Brain pericyte (primary cell): ENCODE data around the gene TEX2.
"Not testable (repeated sequence)": the region's sequence is repeated elsewhere in the genome, so short reads cannot be mapped to it uniquely, and the experiment has no call there.

Source experiments
- DNase-seq: peaks from one replicate; pipeline ENCODE4 v3.0.0-alpha.2; 2012; ENCODE audit warnings: low read depth, low spot score

TEX2 gene

DNA sequence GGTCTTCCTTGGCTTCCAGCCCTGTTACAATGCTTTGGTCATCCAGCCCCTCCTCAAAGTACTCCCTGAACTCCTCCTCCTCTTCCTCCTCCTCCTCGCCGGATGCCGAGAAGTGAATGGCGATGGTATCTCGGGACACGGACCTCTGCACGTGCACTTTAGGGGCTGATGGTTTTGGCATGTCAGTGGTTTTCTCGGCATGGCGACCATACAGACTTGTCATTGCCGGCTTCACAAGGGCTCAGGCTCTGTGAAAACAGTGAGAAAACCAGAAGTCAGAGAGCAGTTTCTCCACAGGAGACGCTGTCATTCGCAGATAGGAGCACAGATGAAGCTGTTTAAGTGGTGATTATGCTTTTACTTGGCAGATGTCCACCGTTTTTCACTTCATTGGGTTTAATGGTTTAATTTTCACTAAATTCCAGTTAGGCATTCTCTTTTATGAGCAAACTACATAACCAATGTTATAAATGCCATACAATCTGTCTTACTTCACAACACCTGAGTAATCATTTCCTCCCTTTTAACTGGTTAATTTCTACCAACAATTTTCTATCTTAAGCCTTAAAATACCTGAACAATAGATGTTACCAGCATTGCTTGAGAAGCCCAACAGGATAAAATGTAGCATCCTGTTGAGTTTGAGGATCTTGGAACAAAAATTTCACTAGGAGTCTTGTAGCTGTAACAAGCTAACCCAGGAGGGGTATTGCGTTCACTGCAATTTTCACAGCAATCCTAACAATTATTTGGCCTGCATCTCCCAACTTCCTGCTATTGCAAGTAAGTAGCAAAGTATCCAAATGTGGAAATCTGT, 48.9 kb downstream of the TEX2 start:
- DNase-seq: no peak

DNA sequence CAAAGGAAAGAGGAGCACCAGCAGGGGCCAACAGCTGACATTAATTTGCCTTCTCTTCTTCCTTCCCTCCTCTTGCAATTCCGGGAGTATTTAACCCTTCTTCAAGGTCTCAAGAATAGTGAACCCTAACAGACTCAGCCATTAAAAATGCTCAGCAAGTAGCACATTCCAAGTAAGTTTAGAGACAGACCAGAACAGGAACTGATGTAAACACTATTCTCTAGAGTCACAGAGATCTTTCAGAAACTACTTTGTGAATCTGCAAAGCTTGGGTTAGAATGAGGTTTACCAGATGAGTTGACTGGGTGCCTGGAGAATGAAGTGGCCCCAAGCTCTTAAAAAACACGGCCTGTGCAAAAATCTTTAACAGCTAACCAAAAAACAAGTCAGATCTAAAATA, 50.9 kb downstream of the TEX2 start:
- DNase-seq: no peak

DNA sequence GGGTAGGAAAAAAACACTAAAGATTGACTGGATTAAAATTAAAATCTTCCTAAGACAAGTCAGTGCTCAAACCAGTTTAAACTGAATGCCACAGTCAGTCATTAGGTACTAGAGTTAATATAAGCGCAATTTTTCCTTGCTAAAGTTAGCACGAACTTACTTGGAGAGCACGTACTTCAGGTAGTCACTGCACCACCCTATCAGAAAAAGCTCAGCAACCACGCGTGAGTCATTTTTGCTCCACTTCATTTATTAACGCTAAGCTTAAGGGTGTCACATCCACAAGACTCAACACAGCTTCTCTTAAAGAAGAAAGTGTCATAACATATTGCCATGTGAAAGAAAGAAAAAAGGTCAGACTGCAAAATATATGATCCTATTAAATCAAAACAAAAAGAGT, 53.1 kb downstream of the TEX2 start:
- no peak for DNase-seq

DNA sequence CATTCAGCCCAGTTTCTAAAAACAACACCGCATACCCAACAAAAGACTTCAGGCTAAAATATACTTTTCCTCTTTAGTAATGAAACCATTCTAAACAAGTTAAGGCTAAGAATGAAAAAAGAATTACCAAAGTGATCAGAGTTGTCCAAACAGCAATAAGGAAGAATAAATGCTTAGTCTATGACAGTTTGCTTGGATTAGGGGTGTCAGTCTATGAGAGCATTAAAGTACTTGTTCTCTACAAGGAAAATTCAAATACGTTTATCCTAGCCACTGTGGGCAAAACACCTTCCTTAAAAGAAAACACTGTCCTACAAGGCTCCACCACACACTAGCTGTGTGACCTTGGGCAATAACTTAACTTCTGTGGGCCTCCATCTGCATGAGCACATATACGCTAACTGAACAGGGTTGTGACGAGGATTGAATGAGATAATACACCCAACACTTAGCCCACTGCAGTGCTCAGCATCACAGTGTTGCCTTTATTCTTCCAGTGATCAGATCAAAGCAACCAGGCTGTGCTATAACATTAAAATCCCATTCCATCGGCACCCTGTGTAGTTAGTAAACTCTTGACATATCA, 53.6 kb downstream of the TEX2 start:
- DNase-seq: no peak

- DNase-seq: not testable (repeated sequence)
Measured at GRCh38 chr17:64208656-64209055, 54.4 kb downstream of the TEX2 start.

GRCh38 chr17:64205804-64206203, 57.3 kb downstream of the TEX2 start:
- DNase-seq: no peak

DNA sequence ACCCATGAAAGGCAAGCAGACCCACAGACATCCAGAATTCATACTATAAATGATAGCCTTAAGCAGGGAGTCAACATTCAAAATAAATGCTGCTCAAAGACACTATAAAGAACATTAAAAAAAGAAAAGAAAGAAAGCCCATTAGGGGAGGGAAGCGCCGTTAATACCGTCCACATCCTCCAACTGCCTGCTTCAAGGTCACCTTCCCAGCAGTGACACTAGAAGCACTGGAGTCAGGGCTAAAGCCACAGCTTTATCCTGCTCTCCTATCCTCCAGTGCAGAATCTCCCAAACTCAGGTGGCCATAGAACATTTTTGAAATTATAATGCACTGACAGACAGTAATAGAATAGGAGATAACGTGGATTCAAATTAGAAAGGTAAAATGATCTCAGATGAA, 59.4 kb downstream of the TEX2 start:
- DNase-seq: no peak

GRCh38 chr17:64202683-64203344, 60.2 kb downstream of the TEX2 start:
- no peak for DNase-seq

- DNase-seq: no peak
Measured at GRCh38 chr17:64200080-64201032, 62.7 kb downstream of the TEX2 start.

GRCh38 chr17:64198331-64199090, 64.5 kb downstream of the TEX2 start:
- DNase-seq: no peak

DNA sequence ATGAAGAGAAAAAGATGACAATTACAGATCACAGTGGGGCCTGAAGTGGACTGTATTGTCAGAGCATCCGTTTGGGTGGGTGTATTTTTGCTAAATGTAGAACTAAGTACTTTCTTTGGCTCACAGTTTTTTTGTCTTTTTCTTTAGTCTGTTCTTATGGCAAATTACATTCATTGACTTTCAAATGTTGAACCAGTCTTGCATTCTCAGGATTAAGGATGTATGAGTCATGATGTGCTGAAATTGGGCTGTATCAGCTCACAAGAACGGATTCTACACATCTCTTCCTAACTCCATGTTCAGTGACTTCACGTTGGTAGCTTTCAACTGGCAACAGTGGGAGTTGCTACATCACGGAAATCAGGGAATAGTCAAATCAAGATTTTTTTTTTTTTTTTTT, 66.5 kb downstream of the TEX2 start:
- DNase-seq: no peak

DNA sequence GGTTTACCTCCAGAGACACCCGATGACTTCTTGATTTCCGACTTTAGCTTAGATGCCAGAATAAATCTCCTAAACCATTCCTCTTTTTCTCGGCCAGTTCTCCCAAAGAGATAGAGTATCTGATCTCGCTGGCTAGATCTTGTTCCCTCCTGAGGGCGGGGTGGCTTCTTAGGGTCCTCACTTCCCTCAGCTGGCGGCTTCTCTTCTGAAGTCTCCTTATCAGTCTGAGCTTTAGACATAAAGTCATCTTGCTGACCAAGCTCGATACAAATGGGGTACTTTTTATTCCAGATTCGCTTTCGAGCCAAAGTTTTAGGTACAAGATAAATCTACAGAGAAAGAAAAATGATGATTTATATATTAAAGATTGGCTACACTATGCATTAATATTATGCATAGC, 69.5 kb downstream of the TEX2 start:
- DNase-seq: no peak

DNA sequence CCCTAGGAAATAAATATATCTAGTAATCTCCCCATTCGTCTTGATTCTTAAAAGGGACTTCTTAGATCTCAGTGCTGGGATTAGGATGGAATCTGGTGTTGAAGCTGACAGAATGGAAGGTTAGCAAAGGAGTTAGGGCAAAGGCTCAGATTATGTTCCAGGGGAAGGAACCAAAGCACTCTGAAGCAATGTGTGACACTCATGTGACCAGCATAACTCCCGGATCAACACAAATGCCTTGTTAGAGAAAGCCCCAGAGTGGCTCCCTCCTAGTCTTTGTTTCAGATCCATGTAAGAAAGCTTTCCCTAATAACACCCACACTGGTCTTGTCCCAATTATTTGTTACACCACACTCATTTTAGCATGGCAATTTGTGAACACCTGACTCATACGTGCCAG, 70.5 kb downstream of the TEX2 start:
- DNase-seq: no peak

DNA sequence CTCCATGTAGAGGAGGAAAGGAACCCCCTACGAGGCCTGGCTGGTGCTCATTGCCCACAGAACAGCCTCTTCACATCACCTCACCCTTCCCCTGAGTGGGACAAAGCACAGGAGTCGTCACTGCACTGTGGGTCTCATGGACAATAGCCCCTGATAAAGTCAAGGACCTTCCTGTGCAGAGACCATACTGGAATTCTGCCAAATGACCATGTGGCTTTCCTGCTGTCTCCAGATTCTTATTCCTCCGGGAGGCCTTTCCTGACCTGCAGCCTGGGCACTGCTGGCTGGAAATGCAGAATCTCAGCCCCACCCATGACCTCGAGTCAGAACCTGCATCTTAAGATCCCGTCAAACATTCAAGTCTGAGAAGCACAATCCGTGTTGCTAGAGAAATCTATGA, 72.6 kb downstream of the TEX2 start:
- no peak for DNase-seq

DNA sequence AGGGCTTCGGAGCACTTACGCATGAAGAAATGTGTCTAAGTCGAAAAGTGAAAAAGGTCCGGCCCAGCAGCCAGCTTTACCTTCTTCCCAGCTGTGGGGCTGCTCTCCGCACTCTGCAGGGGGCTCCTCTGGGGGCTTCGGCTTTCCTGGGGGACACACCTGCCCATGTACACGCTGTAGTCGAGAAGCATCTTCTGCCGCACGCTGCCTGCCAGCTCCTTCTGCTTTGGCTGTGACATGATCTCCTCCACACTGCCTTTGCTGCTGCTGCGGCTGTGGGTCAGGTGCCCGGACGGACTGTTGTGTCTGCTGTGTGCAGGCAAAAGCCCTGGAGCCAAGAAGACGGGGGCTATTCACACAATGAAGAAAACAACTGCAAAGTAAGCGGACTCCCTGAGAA, 75.0 kb downstream of the TEX2 start:
- DNase-seq: no peak

DNA sequence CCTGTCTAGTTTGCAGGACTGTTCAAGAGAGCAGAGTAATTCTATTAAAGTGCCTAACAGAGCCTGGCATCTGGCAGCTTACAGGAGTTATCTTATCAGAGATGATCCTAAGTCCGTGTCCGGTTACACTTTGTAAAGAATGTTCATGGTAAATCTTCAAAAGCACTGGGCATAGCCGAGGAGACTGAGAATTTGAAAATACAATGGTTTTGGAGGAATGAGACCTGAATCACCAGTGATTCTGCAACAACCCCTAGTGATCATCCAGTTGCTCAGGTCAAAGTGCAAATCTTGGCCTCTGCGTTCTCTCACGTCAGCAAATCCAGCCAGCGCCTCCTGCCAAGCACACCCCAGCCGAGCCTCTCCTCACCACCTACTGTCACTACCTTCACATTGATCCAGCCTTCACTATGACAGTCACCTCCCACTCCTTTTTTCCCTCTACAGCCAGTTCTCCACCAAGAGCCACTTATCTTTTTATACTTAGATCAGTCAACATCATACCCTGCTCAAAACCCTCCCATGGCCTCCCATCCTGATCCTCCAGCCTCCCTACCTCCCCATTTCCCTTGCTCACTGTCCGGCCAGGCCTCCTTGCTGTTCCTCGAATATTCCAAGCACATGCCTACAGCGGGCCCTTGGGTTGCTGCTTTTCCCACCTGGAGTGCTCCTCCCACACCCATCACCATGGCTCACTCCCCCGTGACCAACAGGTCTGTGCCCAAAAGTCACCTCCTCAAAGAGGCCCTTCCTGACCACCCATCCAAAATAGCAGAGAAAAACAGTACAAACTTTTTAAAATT, 75.8 kb downstream of the TEX2 start:
- DNase-seq: no peak

DNA sequence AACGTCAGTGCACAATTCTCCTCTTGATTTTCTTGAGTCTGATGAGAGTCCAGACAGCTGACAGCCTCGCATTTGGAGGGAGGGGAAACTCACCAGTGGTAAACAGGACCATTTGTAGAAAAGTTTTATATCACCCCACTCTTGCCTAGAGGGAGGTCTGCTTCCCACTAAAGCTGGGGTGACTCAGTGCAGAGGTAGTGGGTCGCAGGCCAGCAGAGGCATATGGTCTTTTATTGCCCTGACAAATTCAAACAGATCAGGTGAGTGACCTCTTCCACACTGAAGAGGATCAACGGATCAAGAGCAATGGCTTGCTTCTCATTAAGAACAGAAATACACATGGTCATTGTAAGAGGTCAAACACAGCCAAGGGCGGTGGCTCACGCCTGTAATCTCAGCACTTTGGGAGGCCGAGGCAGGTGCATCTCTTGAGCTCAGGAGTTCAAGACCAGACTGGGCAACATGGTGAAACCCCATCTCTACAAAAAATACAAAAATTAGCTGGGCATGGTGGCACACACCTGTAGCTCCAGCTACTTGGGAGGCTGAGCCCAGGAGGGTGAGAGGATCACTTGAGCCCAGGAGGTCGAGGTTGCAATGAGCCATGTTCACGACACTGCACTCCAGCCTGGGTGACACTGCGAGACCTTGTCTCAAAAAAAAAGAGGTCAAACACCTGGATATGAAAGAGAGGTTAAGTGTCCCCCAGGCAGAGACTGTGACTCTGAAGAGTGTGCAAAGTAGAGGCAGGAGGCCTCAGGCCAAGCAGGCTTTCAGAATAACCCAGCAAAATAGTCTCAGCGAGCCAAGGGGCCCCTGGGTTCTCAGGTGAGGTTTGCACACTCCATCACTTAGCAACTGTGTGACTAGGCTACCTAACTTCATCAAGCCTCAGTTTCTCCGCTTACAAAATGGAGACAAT, 76.6 kb downstream of the TEX2 start:
- DNase-seq: no peak

DNA sequence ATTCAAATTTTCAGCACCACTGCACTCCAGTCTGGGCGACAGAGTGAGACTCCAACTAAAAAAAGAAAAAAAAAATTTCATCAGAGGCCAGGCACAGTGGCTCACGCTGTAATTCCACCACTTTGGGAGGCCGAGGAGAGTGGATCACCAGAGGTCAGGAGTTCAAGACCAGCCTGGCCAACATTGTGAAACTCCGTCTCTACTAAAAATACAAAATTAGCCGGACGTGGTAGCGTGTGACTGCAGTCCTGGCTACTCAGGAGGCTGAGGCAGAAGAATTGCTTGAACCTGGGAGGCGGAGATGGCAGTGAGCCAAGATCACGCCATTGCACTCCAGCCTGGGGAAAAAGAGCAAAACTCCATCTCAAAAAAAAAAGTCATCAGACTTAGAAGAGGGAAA, 77.5 kb downstream of the TEX2 start:
- DNase-seq: not testable (repeated sequence)

GRCh38 chr17:64185101-64185500, 78.0 kb downstream of the TEX2 start:
- DNase-seq: no peak
